HL-60 (cell line): ENCODE measurements around the gene CCDC92B.
A peak's percentile ranks its signal among the peaks of the same experiment; 100 is the strongest.

Source experiments
- CTCF ChIP-seq: IDR thresholded peaks from one replicate; pipeline ENCODE4 v1.5.1; 2011; ENCODE audit warnings: low read length, control low read depth, inconsistent platforms; ENCODE audit not compliant: insufficient read depth
- GABPA ChIP-seq: IDR thresholded peaks from 2 replicates; pipeline ENCODE4 v1.6.1; 2012; ENCODE audit warnings: low read depth

GRCh38 chr17:2786176-2786881 lies 36.9 kb upstream of the CCDC92B start:
- TF ChIP-seq CTCF, result peak; percentile 39
- no peak for TF ChIP-seq GABPA
